Pericardium fibroblast (primary cell): ENCODE measurements around the gene MLLT1. TPM values are rescaled to one million over a fixed set of nuclear protein-coding genes. Genes with fewer than 3 reads are reported as not detected.

Experiments
- total RNA-seq: library from RNA; depleted of rRNA; stranded (reverse); fragments of >200 nt; gene quantifications from 2 replicates; pipeline ENCODE4 v1.2.3, GENCODE V29; 2015

MLLT1 gene
- 27.8 and 40.6 TPM in 2 replicates for total RNA-seq

DNA sequence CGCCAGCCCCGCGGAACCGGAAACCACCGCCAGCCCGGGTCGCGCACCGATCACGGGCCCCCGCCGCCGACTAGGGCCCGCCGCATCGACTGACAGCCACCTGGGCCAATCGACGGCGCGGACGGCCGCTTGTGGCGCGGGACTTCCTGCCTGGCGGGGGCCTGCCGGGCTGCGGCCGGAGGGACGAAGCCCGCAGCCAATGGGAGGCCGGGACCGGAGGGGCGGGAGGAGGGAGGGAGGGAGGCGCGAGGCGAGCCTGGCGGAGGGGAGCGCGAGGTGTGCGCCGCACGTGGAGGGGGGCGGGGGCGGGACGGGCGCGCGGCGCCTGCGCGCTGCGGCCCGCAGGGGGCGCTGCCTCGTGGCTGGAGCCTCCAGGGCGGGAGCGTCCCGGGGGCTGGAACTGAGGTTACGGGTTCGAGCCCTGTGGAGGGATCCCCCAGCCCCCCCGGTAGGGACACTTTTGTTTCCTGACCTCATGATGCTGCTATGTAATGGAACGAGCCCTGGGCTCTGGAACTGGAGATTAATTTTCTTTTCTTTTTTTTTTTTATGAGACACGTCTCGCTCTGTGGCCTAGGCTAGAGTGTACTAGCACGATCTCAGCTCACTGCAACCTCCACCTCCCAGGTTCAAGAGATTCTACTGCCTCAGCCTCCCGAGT lies at the start of gene MLLT1:
Gene MLLT1, minus strand, starts transcription at position 45 of the 661 bp plus-strand sequence. CDS start 191 bp downstream, outside the sequence.

Other genes starting within 250 kb of the MLLT1 start
- gene RFX2, start 169.5 kb downstream of the MLLT1 start, total RNA-seq = 4.2 and 8.2 TPM in 2 replicates
- gene ACSBG2, start 144.3 kb downstream of the MLLT1 start, total RNA-seq = not detected in 2 replicates
- not detected in 2 replicates for gene ACER1, start 53.6 kb upstream of the MLLT1 start, total RNA-seq
- gene CLPP, start 81.6 kb upstream of the MLLT1 start, total RNA-seq = 85.9 and 130 TPM in 2 replicates
- gene ALKBH7, start 92.8 kb upstream of the MLLT1 start, total RNA-seq = 136 and 172 TPM in 2 replicates
- gene PSPN, start 96.0 kb upstream of the MLLT1 start, total RNA-seq = 1.0 and 1.2 TPM in 2 replicates
- gene GTF2F1, start 113.2 kb upstream of the MLLT1 start, total RNA-seq = 36.1 and 43.7 TPM in 2 replicates
- 143 and 156 TPM in 2 replicates for gene KHSRP, start 144.8 kb upstream of the MLLT1 start, total RNA-seq
- not detected in 2 replicates for gene SLC25A41, start 153.8 kb upstream of the MLLT1 start, total RNA-seq
- 57.4 and 58.3 TPM in 2 replicates for gene SLC25A23, start 179.8 kb upstream of the MLLT1 start, total RNA-seq
- not detected in 2 replicates for gene CRB3, start 184.3 kb upstream of the MLLT1 start, total RNA-seq
- gene DENND1C, start 201.8 kb upstream of the MLLT1 start, total RNA-seq = 0.09 TPM in 1 of 2 replicates, not detected in the other
- not detected in 2 replicates for gene TUBB4A, start 222.3 kb upstream of the MLLT1 start, total RNA-seq